HL-60 (cell line): ENCODE measurements around the gene EXOC5.
"Not testable (repeated sequence)": the region's sequence is repeated elsewhere in the genome, so short reads cannot be mapped to it uniquely, and the experiment has no call there.

Source experiments
- DNase-seq, 2 experiments: peaks; one replicate each; pipeline ENCODE4 v3.0.0-alpha.2; 2010 to 2020; ENCODE audit warnings: low read depth in 1 of 2, low spot score in 1 of 2
- H3K27ac ChIP-seq: fragments of 250-450 bp; sonication (Bioruptor Pico); replicated peaks from 2 replicates; pipeline ENCODE4 v1.5.1; 2020; ENCODE audit warnings: mild to moderate bottlenecking, moderate library complexity
- H3K27me3 ChIP-seq: fragments of 250-450 bp; sonication (Bioruptor Pico); 2 replicates; pipeline ENCODE4 v1.5.1; 2021; ENCODE audit warnings: mild to moderate bottlenecking, moderate library complexity; ENCODE audit not compliant: insufficient read depth, poor library complexity, severe bottlenecking
- H3K4me3 ChIP-seq: replicated peaks from 2 replicates; pipeline ENCODE4 v1.5.1; 2011; ENCODE audit warnings: mild to moderate bottlenecking, control low read depth, low read length; ENCODE audit not compliant: insufficient read depth
- CTCF ChIP-seq: IDR thresholded peaks from one replicate; pipeline ENCODE4 v1.5.1; 2011; ENCODE audit warnings: low read length, control low read depth, inconsistent platforms; ENCODE audit not compliant: insufficient read depth
- GABPA ChIP-seq: IDR thresholded peaks from 2 replicates; pipeline ENCODE4 v1.6.1; 2012; ENCODE audit warnings: low read depth
- POLR2AphosphoS5 ChIP-seq: IDR thresholded peaks from 2 replicates; pipeline ENCODE4 v1.6.1; 2012; ENCODE audit warnings: low read depth
- REST ChIP-seq: IDR thresholded peaks from 2 replicates; pipeline ENCODE4 v1.6.1; 2012; ENCODE audit warnings: low read depth; ENCODE audit not compliant: insufficient replicate concordance
- SPI1 ChIP-seq: IDR thresholded peaks from 2 replicates; pipeline ENCODE4 v1.6.1; 2012; ENCODE audit warnings: low read depth, mild to moderate bottlenecking, borderline replicate concordance

Gene EXOC5

GRCh38 chr14:57261604-57262003 is 7.1 kb downstream of the EXOC5 start:
- Histone ChIP-seq H3K27ac (no peak overlapping the region), H3K4me3 (no peak overlapping the region), H3K27me3 (no peaks in the 10 kb centered on the region)
- no peak for DNase-seq
- TF ChIP-seq SPI1 (no peak), CTCF (no peak), GABPA (no peak), REST (no peak), POLR2AphosphoS5 (no peak)

DNA sequence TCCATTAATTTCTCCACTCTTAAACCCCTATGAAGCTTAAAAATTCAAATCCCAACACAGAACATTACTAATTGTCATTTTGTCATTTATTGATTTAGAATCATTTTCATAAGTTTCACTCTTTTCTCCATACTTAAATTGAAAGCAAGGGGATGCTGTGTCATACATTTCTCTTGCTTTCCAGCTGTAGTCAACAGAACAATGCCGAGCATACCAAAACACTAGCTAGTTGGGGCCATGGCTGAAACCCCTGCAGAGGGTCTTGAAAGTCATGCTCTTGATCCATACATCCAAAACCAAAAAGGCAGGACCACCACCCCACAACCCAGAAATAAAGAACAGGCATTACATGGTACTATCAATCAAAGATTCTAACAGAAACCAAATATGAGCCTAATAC is 9.0 kb downstream of the EXOC5 start:
- no peaks in the 10 kb centered on the region for H3K27me3 ChIP-seq
- no peak for DNase-seq
- no peak overlapping the region for H3K27ac ChIP-seq
- H3K4me3 ChIP-seq: no peak overlapping the region
- TF ChIP-seq CTCF: no peak
- TF ChIP-seq GABPA: no peak

DNA sequence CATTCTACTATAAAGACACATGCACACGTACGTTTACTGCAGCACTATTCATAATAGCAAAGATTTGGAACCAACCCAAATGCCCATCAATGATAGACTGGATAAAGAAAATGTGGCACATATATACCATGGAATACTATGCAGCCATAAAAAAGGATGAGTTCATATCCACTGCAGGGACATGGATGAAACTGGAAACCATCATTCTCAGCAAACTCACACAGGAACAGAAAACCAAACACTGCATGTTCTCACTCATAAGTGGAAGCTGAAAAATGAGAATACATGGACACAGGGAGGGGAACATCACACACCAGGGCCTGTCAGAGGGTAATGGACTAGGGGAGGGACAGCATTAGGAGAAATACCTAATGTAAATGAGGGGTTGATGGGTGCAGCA is 10.5 kb downstream of the EXOC5 start:
- H3K27me3 ChIP-seq, H3K4me3 ChIP-seq, H3K27ac ChIP-seq, DNase-seq: not testable (repeated sequence)

GRCh38 chr14:57254884-57255283 is 13.8 kb downstream of the EXOC5 start:
- H3K27me3 ChIP-seq: no peaks in the 10 kb centered on the region
- no peak overlapping the region for H3K27ac ChIP-seq
- TF ChIP-seq POLR2AphosphoS5 (no peak), GABPA (no peak), CTCF (no peak), REST (no peak), SPI1 (no peak)
- DNase-seq: no peak
- no peak overlapping the region for H3K4me3 ChIP-seq
